ENCODE results near the gene HIF1A. TPM values are rescaled to one million over a fixed set of nuclear protein-coding genes. Genes with fewer than 3 reads are reported as not detected.

Gene HIF1A
- total RNA-seq, 1 donor from 2014 or later, result 137 TPM

DNA sequence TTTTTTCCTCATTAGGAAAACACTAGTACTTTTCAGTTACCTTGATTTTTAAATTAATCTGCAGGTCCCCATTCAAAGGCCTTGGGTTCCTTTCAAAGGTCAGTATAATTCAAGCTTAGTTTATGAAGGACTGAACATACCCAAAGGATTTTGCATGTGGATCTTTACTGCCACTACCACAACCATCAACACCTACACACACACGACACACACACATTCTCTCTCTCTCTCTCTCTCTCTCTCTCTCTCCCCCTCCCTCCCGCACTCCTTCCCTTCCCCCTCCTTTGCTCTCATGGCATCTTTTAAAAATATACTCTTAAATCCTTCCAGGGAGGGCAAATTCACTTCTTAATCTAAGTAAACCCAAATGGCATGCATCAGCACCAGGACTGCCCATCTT is 28.8 kb downstream of the HIF1A start:
- H3K9me3 Mint-ChIP-seq (ENCODE audit: low read depth), result no peaks in the 10 kb centered on the region
- H3K27me3 Mint-ChIP-seq, result no peaks in the 10 kb centered on the region
- H3K27ac Mint-ChIP-seq, result no peak overlapping the region
- no peak overlapping the region for H3K4me3 Mint-ChIP-seq (ENCODE audit: low read depth)
- TF ChIP-seq, protein P1, sequence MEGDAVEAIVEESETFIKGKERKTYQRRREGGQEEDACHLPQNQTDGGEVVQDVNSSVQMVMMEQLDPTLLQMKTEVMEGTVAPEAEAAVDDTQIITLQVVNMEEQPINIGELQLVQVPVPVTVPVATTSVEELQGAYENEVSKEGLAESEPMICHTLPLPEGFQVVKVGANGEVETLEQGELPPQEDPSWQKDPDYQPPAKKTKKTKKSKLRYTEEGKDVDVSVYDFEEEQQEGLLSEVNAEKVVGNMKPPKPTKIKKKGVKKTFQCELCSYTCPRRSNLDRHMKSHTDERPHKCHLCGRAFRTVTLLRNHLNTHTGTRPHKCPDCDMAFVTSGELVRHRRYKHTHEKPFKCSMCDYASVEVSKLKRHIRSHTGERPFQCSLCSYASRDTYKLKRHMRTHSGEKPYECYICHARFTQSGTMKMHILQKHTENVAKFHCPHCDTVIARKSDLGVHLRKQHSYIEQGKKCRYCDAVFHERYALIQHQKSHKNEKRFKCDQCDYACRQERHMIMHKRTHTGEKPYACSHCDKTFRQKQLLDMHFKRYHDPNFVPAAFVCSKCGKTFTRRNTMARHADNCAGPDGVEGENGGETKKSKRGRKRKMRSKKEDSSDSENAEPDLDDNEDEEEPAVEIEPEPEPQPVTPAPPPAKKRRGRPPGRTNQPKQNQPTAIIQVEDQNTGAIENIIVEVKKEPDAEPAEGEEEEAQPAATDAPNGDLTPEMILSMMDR (IDR thresholded peaks at IDR 0.05; ENCODE audit: unreplicated experiment), result no peak
- peaks cover 28% of the 10 kb centered on the region for H3K36me3 Mint-ChIP-seq (ENCODE audit: insufficient read depth)
- peaks cover 7% of the 10 kb centered on the region for H3K4me1 Mint-ChIP-seq (ENCODE audit: low read depth)
- DNase-seq (ENCODE audit: low spot score, unreplicated experiment), result no peak

GRCh38 chr14:61726778-61727658 is 31.7 kb downstream of the HIF1A start:
- Mint-ChIP-seq H3K9me3 (ENCODE audit: low read depth) (no peaks in the 10 kb centered on the region), H3K36me3 (ENCODE audit: insufficient read depth) (peaks cover 33% of the 10 kb centered on the region), H3K4me3 (ENCODE audit: low read depth) (no peak overlapping the region), H3K27ac (no peak overlapping the region), H3K4me1 (ENCODE audit: low read depth) (no peaks in the 10 kb centered on the region), H3K27me3 (no peaks in the 10 kb centered on the region)
- no peak for DNase-seq (ENCODE audit: low spot score, unreplicated experiment)
- TF ChIP-seq, protein P1 (IDR thresholded peaks at IDR 0.05; ENCODE audit: unreplicated experiment), result no peak

GRCh38 chr14:61730756-61731373 is 35.6 kb downstream of the HIF1A start:
- DNase-seq (ENCODE audit: low spot score, unreplicated experiment), result no peak
- TF ChIP-seq, protein P1 (IDR thresholded peaks at IDR 0.05; ENCODE audit: unreplicated experiment), result peak; percentile 57
- H3K27me3 Mint-ChIP-seq, result no peaks in the 10 kb centered on the region
- H3K4me1 Mint-ChIP-seq (ENCODE audit: low read depth), result no peaks in the 10 kb centered on the region
- no peaks in the 10 kb centered on the region for H3K9me3 Mint-ChIP-seq (ENCODE audit: low read depth)
- H3K4me3 Mint-ChIP-seq (ENCODE audit: low read depth), result no peak overlapping the region
- H3K27ac Mint-ChIP-seq, result no peak overlapping the region
- peaks cover 36% of the 10 kb centered on the region for H3K36me3 Mint-ChIP-seq (ENCODE audit: insufficient read depth)

DNA sequence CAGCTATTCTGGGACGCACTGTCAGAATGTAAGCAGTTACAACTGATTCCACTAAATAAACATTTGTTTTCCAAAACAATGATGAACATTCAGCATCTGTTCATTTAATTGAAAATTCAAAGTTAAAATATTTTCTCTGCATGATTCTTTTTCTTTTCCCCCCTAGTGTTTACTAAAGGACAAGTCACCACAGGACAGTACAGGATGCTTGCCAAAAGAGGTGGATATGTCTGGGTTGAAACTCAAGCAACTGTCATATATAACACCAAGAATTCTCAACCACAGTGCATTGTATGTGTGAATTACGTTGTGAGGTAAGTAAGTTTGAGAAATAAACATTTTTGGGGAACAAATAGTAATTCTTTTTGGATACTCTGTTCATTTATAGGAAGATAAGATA is 38.7 kb downstream of the HIF1A start:
- Mint-ChIP-seq H3K36me3 (ENCODE audit: insufficient read depth) (peaks cover 36% of the 10 kb centered on the region), H3K27me3 (no peaks in the 10 kb centered on the region), H3K4me1 (ENCODE audit: low read depth) (no peaks in the 10 kb centered on the region), H3K4me3 (ENCODE audit: low read depth) (no peak overlapping the region), H3K27ac (no peak overlapping the region), H3K9me3 (ENCODE audit: low read depth) (no peaks in the 10 kb centered on the region)
- DNase-seq (ENCODE audit: low spot score, unreplicated experiment), result no peak
- TF ChIP-seq, protein P1 (IDR thresholded peaks at IDR 0.05; ENCODE audit: unreplicated experiment), result no peak

DNA sequence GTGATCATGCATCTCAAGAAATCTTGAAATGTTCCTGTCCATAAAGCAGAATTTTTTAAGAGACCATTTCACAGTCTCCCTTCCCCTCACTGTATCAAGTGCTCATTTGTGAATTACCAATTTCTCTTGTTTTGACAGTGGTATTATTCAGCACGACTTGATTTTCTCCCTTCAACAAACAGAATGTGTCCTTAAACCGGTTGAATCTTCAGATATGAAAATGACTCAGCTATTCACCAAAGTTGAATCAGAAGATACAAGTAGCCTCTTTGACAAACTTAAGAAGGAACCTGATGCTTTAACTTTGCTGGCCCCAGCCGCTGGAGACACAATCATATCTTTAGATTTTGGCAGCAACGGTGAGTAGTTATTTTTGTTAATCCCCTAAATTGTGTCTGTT is 41.4 kb downstream of the HIF1A start:
- no peak overlapping the region for H3K27ac Mint-ChIP-seq
- no peaks in the 10 kb centered on the region for H3K4me1 Mint-ChIP-seq (ENCODE audit: low read depth)
- no peak overlapping the region for H3K4me3 Mint-ChIP-seq (ENCODE audit: low read depth)
- no peaks in the 10 kb centered on the region for H3K9me3 Mint-ChIP-seq (ENCODE audit: low read depth)
- H3K36me3 Mint-ChIP-seq (ENCODE audit: insufficient read depth), result peaks cover 37% of the 10 kb centered on the region
- H3K27me3 Mint-ChIP-seq, result no peaks in the 10 kb centered on the region
- TF ChIP-seq, protein P1 (IDR thresholded peaks at IDR 0.05; ENCODE audit: unreplicated experiment), result no peak
- DNase-seq (ENCODE audit: low spot score, unreplicated experiment), result no peak
